Progenitor cell of endocrine pancreas (in vitro differentiated cells): Measurements from ENCODE around the gene LDLRAD4. TPM values are rescaled to one million over a fixed set of nuclear protein-coding genes. Genes with fewer than 3 reads are reported as not detected.

Experiments
- DNase-seq: peaks from one replicate; pipeline ENCODE4 v3.0.0; 2021; ENCODE audit warnings: low spot score; ENCODE audit not compliant: unreplicated experiment
- H3K27ac Mint-ChIP-seq: 2 replicates; pipeline ENCODE4 v1.8.0; 2021; ENCODE audit warnings: mild to moderate bottlenecking, moderate library complexity, mixed read lengths
- H3K27me3 Mint-ChIP-seq: 2 replicates; pipeline ENCODE4 v1.8.0; 2021; ENCODE audit warnings: mixed read lengths
- H3K36me3 Mint-ChIP-seq: 2 replicates; pipeline ENCODE4 v1.8.0; 2022; ENCODE audit warnings: mixed read lengths; ENCODE audit not compliant: insufficient read depth
- H3K4me1 Mint-ChIP-seq: 2 replicates; pipeline ENCODE4 v1.8.0; 2021; ENCODE audit warnings: low read depth, mixed read lengths
- H3K4me3 Mint-ChIP-seq: 2 replicates; pipeline ENCODE4 v1.8.0; 2021; ENCODE audit warnings: low read depth, mild to moderate bottlenecking, moderate library complexity, mixed read lengths
- H3K9me3 Mint-ChIP-seq: 2 replicates; pipeline ENCODE4 v1.8.0; 2021; ENCODE audit warnings: low read depth, mixed read lengths
- total RNA-seq: library from RNA; stranded (reverse); gene quantifications from 2 replicates; pipeline ENCODE4 v1.2.1, GENCODE V29; 2021
- TF ChIP-seq, protein P1 (sequence below): fragments of 200-600 bp; sonication (generic); IDR thresholded peaks from one replicate; pipeline ENCODE4 v1.5.0; 2021; ENCODE audit warnings: antibody characterized with exemption, mild to moderate bottlenecking; ENCODE audit not compliant: unreplicated experiment

Gene LDLRAD4
- total RNA-seq, 1 donor from 2014 or later, result 3.8 TPM

DNA sequence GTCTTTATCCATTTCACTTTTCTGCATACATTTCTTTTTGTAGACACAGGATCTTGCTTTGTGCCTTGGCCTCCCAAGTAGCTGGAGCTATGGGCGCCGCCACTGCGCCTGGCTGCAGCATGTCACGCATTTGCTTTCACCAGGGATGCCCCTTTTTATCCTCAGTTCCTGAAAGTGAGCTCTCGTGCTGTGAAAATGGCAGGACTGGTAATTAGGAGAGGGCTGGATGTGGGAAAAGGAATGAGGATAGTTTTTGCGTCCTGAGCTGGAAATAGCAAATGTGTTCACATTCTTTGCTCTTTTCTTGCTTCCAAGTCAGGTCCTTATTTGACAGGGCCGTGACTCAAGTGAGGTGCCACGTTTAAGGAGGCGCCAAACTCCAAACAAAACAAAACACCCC lies 104.6 kb downstream of the LDLRAD4 start:
- no peak overlapping the region for H3K4me3 Mint-ChIP-seq
- no peaks in the 10 kb centered on the region for H3K4me1 Mint-ChIP-seq
- H3K27ac Mint-ChIP-seq, result no peak overlapping the region
- TF ChIP-seq, protein P1, sequence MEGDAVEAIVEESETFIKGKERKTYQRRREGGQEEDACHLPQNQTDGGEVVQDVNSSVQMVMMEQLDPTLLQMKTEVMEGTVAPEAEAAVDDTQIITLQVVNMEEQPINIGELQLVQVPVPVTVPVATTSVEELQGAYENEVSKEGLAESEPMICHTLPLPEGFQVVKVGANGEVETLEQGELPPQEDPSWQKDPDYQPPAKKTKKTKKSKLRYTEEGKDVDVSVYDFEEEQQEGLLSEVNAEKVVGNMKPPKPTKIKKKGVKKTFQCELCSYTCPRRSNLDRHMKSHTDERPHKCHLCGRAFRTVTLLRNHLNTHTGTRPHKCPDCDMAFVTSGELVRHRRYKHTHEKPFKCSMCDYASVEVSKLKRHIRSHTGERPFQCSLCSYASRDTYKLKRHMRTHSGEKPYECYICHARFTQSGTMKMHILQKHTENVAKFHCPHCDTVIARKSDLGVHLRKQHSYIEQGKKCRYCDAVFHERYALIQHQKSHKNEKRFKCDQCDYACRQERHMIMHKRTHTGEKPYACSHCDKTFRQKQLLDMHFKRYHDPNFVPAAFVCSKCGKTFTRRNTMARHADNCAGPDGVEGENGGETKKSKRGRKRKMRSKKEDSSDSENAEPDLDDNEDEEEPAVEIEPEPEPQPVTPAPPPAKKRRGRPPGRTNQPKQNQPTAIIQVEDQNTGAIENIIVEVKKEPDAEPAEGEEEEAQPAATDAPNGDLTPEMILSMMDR, result no peak
- H3K36me3 Mint-ChIP-seq, result no peaks in the 10 kb centered on the region
- DNase-seq, result no peak
- peaks cover 3% of the 10 kb centered on the region for H3K9me3 Mint-ChIP-seq
- no peaks in the 10 kb centered on the region for H3K27me3 Mint-ChIP-seq

DNA sequence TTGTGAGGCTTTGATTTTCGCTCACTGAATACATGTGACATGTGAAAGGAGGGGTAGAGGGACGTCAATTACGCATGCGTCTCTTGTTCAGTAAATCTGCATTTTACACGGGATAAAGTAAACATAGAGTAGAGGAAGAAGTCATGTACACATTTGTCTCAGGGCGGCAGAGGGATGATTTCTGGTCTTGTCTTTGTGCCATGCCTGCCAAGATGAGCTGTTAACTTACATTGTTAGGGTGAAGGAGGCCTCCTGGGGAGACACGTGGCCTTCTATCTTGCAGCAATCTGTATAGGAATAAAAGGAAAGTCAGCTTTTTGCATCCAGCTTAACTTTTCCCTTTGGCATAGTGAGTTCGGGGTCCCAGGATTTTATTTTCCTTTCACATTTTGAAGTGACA lies 106.3 kb downstream of the LDLRAD4 start:
- Mint-ChIP-seq H3K4me3 (no peak overlapping the region), H3K4me1 (no peaks in the 10 kb centered on the region), H3K36me3 (no peaks in the 10 kb centered on the region), H3K27me3 (no peaks in the 10 kb centered on the region), H3K9me3 (peaks cover 5% of the 10 kb centered on the region), H3K27ac (no peak overlapping the region)
- TF ChIP-seq, protein P1, result no peak
- DNase-seq, result no peak

DNA sequence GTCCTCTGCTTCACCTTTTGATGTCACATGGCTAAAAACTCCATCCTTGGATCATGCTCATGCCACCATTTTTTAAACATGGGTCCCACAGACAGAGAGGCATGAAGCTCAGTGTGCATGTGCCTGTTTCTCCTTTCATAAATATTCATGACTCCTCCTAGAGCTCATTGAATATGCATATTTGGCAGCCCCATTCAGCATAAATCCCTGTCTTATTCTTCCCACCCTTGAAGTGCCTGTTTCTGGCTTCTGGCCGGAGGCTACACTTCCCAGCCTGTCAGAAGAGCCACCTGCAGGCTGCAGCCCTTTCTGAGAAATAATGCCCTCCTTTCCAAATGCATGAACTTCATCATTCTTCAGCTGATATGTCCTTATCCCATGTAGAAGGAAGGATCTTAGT lies 109.7 kb downstream of the LDLRAD4 start:
- Mint-ChIP-seq H3K9me3 (peaks cover 5% of the 10 kb centered on the region), H3K36me3 (no peaks in the 10 kb centered on the region), H3K27ac (no peak overlapping the region), H3K27me3 (no peaks in the 10 kb centered on the region), H3K4me3 (no peak overlapping the region), H3K4me1 (no peaks in the 10 kb centered on the region)
- TF ChIP-seq, protein P1, result no peak
- no peak for DNase-seq

DNA sequence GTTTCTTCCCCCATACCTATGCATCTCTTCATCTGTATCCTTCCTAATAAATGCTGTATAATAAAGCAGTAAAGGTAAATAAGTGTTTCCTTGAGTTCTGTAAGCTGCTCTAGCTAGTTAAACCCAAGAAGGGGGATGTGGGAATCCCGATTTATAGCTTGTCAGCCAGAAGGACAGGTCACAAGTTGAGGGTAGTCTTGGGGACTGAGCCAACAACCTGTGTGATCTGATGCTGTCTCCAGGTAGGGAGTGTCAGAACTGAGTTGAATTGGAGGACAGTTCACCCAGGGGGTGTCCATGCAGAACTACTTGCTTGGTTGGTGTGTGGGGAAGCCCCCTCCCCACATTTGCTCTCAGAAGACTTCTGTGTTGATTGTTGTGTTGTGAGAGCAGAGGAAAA lies 112.4 kb downstream of the LDLRAD4 start:
- TF ChIP-seq, protein P1, result no peak
- no peak overlapping the region for H3K27ac Mint-ChIP-seq
- H3K27me3 Mint-ChIP-seq, result no peaks in the 10 kb centered on the region
- peaks cover 12% of the 10 kb centered on the region for H3K9me3 Mint-ChIP-seq
- no peak overlapping the region for H3K4me3 Mint-ChIP-seq
- H3K4me1 Mint-ChIP-seq, result no peaks in the 10 kb centered on the region
- no peaks in the 10 kb centered on the region for H3K36me3 Mint-ChIP-seq
- DNase-seq, result no peak

DNA sequence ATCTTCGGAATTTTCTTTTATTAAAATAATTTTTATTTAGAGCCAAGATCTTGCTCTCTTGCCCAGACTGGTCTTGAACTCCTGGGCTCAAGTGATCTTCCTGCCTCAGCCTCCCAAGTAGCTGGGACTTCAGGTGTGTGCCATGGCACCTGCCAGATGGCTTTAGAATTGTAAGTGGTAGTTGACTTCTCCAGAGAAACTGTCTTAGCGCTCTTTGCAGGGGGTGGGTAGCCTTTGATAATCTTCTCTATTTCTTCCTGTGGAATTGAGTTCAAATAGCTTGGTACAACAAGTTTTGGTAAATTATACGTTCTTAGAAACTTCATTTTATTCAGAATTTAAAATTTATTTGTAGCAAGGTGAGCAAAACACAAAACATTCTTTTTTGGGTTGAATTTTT lies 113.3 kb downstream of the LDLRAD4 start:
- H3K36me3 Mint-ChIP-seq, result no peaks in the 10 kb centered on the region
- H3K4me1 Mint-ChIP-seq, result no peaks in the 10 kb centered on the region
- no peak for DNase-seq
- TF ChIP-seq, protein P1, result no peak
- peaks cover 12% of the 10 kb centered on the region for H3K9me3 Mint-ChIP-seq
- peaks cover 4% of the 10 kb centered on the region for H3K27me3 Mint-ChIP-seq
- H3K27ac Mint-ChIP-seq, result no peak overlapping the region
- H3K4me3 Mint-ChIP-seq, result no peak overlapping the region

DNA sequence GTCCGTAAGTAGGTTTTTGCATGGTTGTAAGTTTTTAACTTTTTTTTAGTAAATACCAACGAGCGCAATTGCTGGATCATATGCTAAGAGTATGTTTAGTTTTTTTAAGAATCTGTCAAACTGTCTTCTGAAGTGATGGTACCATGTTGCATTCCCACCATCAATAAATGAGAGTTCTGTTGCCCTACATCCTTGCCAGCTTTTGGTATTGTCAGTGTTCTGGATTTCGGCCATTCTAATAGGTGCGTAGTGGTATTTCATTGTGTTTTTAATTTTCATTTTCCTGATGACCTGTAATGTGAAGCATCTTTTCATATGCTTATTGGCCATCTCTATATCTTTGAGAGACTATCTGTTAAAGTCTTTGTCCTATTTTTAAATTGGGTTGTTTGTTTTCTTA lies 114.3 kb downstream of the LDLRAD4 start:
- TF ChIP-seq, protein P1, result no peak
- H3K27ac Mint-ChIP-seq, result no peak overlapping the region
- H3K27me3 Mint-ChIP-seq, result peaks cover 9% of the 10 kb centered on the region
- peaks cover under 1% of the 10 kb centered on the region for H3K4me1 Mint-ChIP-seq
- peaks cover 12% of the 10 kb centered on the region for H3K9me3 Mint-ChIP-seq
- no peak for DNase-seq
- H3K4me3 Mint-ChIP-seq, result no peak overlapping the region
- H3K36me3 Mint-ChIP-seq, result no peaks in the 10 kb centered on the region
